OCI-LY3 (cell line): ENCODE measurements around the gene IL18RAP.
A peak's percentile ranks its signal among the peaks of the same experiment; 100 is the strongest.

Experiments
- H2AFZ ChIP-seq: fragments of 200-600, 300-600 bp; shearing (Covaris generic); 2 replicates; pipeline ENCODE4 v1.6.0; 2014; ENCODE audit warnings: antibody characterized with exemption, low read depth, low read length
- H3K27ac ChIP-seq: fragments of 200-600, 300-600 bp; sonication (generic); 2 replicates; pipeline ENCODE4 v1.5.1; 2014; ENCODE audit warnings: mild to moderate bottlenecking, low read length, moderate library complexity, mixed read lengths
- H3K27me3 ChIP-seq: fragments of 200-600, 300-600 bp; sonication (generic); 2 replicates; pipeline ENCODE4 v1.6.1; 2014; ENCODE audit warnings: low read depth, low read length, mixed read lengths
- H3K36me3 ChIP-seq: fragments of 200-600, 300-600 bp; sonication (generic); replicated peaks from 2 replicates; pipeline ENCODE3; 2014; ENCODE audit warnings: low read depth, low read length, mixed read lengths
- H3K4me1 ChIP-seq: fragments of 300-600, 200-600 bp; sonication (generic); 2 replicates; pipeline ENCODE4 v1.6.1; 2014; ENCODE audit warnings: low read length, mixed read lengths
- H3K4me2 ChIP-seq: fragments of 200-600, 300-600 bp; sonication (generic); 2 replicates; pipeline ENCODE4 v1.6.1; 2014; ENCODE audit warnings: low read length, mixed read lengths
- H3K4me3 ChIP-seq: fragments of 300-600, 200-600 bp; sonication (generic); 2 replicates; pipeline ENCODE4 v1.5.1; 2014; ENCODE audit warnings: antibody characterized with exemption, mild to moderate bottlenecking, low read length, moderate library complexity
- H3K79me2 ChIP-seq: fragments of 300-600, 200-600 bp; shearing (Covaris generic); 2 replicates; pipeline ENCODE4 v1.6.1; 2014; ENCODE audit warnings: mild to moderate bottlenecking, low read length, mixed read lengths
- H3K9ac ChIP-seq: fragments of 300-600, 200-600 bp; shearing (Covaris generic); 2 replicates; pipeline ENCODE4 v1.6.0; 2014; ENCODE audit warnings: mild to moderate bottlenecking, low read length, moderate library complexity
- H3K9me3 ChIP-seq: fragments of 200-600, 300-600 bp; shearing (Covaris generic); 2 replicates; pipeline ENCODE4 v1.6.1; 2014; ENCODE audit warnings: low read length, mixed read lengths; ENCODE audit not compliant: insufficient read depth
- H4K20me1 ChIP-seq: fragments of 200-600, 300-600 bp; sonication (generic); 2 replicates; pipeline ENCODE4 v1.6.1; 2016; ENCODE audit warnings: low read length, mixed read lengths; ENCODE audit not compliant: insufficient read depth
- CTCF ChIP-seq: fragments of 200-600, 300-600 bp; sonication (generic); IDR thresholded peaks from 2 replicates; pipeline ENCODE4 v1.5.1; 2014; ENCODE audit warnings: antibody characterized with exemption, low read length, low read depth
- EZH2phosphoT487 ChIP-seq: fragments of 200-600 bp; shearing (Covaris generic); IDR thresholded peaks from 2 replicates; pipeline ENCODE4 v1.6.1; 2018; ENCODE audit warnings: antibody characterized with exemption, mixed run types, low read depth

IL18RAP gene

GRCh38 chr2:102422910-102423309, at the start of gene IL18RAP:
Gene IL18RAP, plus strand, starts transcription at chr2:102423160. Its CDS starts 118 bp downstream, at chr2:102423278.
- Histone ChIP-seq H3K4me1 (peaks cover 65% of the 10 kb centered on the region), H3K4me2 (peak within 1 kb of the TSS; percentile 38), H3K27me3 (no peaks in the 10 kb centered on the region)

GRCh38 chr2:102376052-102376591, 46.8 kb upstream of the IL18RAP start:
- Histone ChIP-seq H3K4me1 (no peaks in the 10 kb centered on the region), H3K9ac (no peak overlapping the region), H3K27ac (no peak overlapping the region), H2AFZ (no peak overlapping the region), H3K36me3 (peaks cover 7% of the 10 kb centered on the region), H4K20me1 (no peaks in the 10 kb centered on the region), H3K79me2 (no peaks in the 10 kb centered on the region), H3K27me3 (no peaks in the 10 kb centered on the region), H3K4me2 (no peak overlapping the region), H3K4me3 (no peak overlapping the region), H3K9me3 (no peaks in the 10 kb centered on the region)
- no peak for TF ChIP-seq EZH2phosphoT487
- no peak for TF ChIP-seq CTCF

More at GRCh38 chr2:102422910-102423309, at the start of gene IL18RAP:
- TF ChIP-seq EZH2phosphoT487 (no peak), CTCF (no peak)
- H3K4me3 ChIP-seq = no peak within 1 kb of the TSS
- H3K79me2 ChIP-seq = no peaks in the 10 kb centered on the region
- no peaks in the 10 kb centered on the region for H4K20me1 ChIP-seq
- no peaks in the 10 kb centered on the region for H3K9me3 ChIP-seq
- H3K9ac ChIP-seq = no peak within 1 kb of the TSS
- H2AFZ ChIP-seq = no peak within 1 kb of the TSS
- H3K27ac ChIP-seq = no peak within 1 kb of the TSS
- no peaks in the 10 kb centered on the region for H3K36me3 ChIP-seq

- H3K4me3 ChIP-seq = no peak overlapping the region
- no peak overlapping the region for H3K9ac ChIP-seq
- peaks cover 20% of the 10 kb centered on the region for H3K36me3 ChIP-seq
- no peak overlapping the region for H3K4me2 ChIP-seq
- H2AFZ ChIP-seq = no peak overlapping the region
- no peaks in the 10 kb centered on the region for H3K79me2 ChIP-seq
- H4K20me1 ChIP-seq = no peaks in the 10 kb centered on the region
- H3K9me3 ChIP-seq = peaks cover 20% of the 10 kb centered on the region
- 0 out of 2 replicates have a peak, but pooled peaks cover 4% of the 10 kb centered on the region for H3K4me1 ChIP-seq
- no peak for TF ChIP-seq CTCF
- no peak for TF ChIP-seq EZH2phosphoT487
- H3K27me3 ChIP-seq = no peaks in the 10 kb centered on the region
- H3K27ac ChIP-seq = no peak overlapping the region
Measured at GRCh38 chr2:102383722-102384121, 39.2 kb upstream of the IL18RAP start.

- peaks cover 20% of the 10 kb centered on the region for H3K9me3 ChIP-seq
- H3K4me2 ChIP-seq = no peak overlapping the region
- H3K36me3 ChIP-seq = peaks cover 20% of the 10 kb centered on the region
- no peak overlapping the region for H3K9ac ChIP-seq
- 0 out of 2 replicates have a peak, but pooled peaks cover 4% of the 10 kb centered on the region for H3K4me1 ChIP-seq
- no peaks in the 10 kb centered on the region for H3K79me2 ChIP-seq
- no peak overlapping the region for H3K27ac ChIP-seq
- no peak for TF ChIP-seq CTCF
- no peak for TF ChIP-seq EZH2phosphoT487
- H3K27me3 ChIP-seq = no peaks in the 10 kb centered on the region
- H2AFZ ChIP-seq = no peak overlapping the region
- no peak overlapping the region for H3K4me3 ChIP-seq
- no peaks in the 10 kb centered on the region for H4K20me1 ChIP-seq
Measured at GRCh38 chr2:102385522-102385921, 37.4 kb upstream of the IL18RAP start.
